Brain microvascular endothelial cell (primary cell): ENCODE data around the gene TFB2M.

Experiments
- DNase-seq: peaks from one replicate; pipeline ENCODE4 v3.0.0-alpha.2; 2020
- H3K27ac ChIP-seq: fragments of 250-450 bp; sonication (Bioruptor Pico); 2 replicates; pipeline ENCODE4 v1.5.1; 2020; ENCODE audit warnings: mild to moderate bottlenecking, moderate library complexity
- H3K27me3 ChIP-seq: fragments of 250-450 bp; sonication (Bioruptor Pico); replicated peaks from 2 replicates; pipeline ENCODE4 v1.5.1; 2020; ENCODE audit warnings: mild to moderate bottlenecking
- H3K36me3 ChIP-seq: fragments of 250-450 bp; sonication (Bioruptor Pico); replicated peaks from 2 replicates; pipeline ENCODE4 v1.5.1; 2020; ENCODE audit warnings: mild to moderate bottlenecking
- H3K4me3 ChIP-seq: 2 replicates; pipeline ENCODE4 v1.5.1; 2011; ENCODE audit warnings: low read depth, mild to moderate bottlenecking, control low read depth, low read length, moderate library complexity
- in situ Hi-C: cut with HindIII; loops from 2 replicates; pipeline ENCODE4 v1.10.0; 2017; ENCODE audit warnings: low sequenced_read_pairs, low pct_ligation_motif_present
- TF ChIP-seq, protein P1 (sequence below): IDR thresholded peaks from 2 replicates; pipeline ENCODE4 v1.5.1; 2011; ENCODE audit warnings: low read depth, mild to moderate bottlenecking, moderate library complexity, low read length, control low read depth, inconsistent platforms; ENCODE audit errors: missing control alignments

TFB2M gene

DNA sequence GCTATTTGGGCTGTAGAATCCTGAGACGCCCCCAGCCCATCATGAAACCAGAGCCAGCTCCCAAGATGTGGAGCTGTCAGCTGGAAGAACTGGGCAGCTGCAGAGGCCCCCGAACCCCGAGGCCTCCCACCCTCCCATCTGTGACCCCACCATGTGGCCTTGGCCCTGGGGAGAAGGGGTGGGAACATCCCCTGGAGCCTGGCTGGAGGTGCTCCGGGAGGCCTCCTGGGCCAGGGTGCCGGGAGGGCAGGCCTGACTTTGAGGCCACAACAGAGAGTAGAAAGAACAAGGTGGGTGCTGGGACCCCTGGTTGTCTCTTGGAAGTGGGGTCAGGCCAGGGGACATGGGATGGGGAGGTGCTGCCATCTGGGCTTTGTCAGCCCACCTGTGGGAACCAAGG, 53.0 kb downstream of the TFB2M start:
- TF ChIP-seq, protein P1, sequence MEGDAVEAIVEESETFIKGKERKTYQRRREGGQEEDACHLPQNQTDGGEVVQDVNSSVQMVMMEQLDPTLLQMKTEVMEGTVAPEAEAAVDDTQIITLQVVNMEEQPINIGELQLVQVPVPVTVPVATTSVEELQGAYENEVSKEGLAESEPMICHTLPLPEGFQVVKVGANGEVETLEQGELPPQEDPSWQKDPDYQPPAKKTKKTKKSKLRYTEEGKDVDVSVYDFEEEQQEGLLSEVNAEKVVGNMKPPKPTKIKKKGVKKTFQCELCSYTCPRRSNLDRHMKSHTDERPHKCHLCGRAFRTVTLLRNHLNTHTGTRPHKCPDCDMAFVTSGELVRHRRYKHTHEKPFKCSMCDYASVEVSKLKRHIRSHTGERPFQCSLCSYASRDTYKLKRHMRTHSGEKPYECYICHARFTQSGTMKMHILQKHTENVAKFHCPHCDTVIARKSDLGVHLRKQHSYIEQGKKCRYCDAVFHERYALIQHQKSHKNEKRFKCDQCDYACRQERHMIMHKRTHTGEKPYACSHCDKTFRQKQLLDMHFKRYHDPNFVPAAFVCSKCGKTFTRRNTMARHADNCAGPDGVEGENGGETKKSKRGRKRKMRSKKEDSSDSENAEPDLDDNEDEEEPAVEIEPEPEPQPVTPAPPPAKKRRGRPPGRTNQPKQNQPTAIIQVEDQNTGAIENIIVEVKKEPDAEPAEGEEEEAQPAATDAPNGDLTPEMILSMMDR: no peak
- H3K27me3 ChIP-seq: no peaks in the 10 kb centered on the region
- in situ Hi-C loops: no loop called here
- H3K36me3 ChIP-seq: no peaks in the 10 kb centered on the region
- H3K27ac ChIP-seq: no peak overlapping the region
- DNase-seq: no peak
- no peak overlapping the region for H3K4me3 ChIP-seq

DNA sequence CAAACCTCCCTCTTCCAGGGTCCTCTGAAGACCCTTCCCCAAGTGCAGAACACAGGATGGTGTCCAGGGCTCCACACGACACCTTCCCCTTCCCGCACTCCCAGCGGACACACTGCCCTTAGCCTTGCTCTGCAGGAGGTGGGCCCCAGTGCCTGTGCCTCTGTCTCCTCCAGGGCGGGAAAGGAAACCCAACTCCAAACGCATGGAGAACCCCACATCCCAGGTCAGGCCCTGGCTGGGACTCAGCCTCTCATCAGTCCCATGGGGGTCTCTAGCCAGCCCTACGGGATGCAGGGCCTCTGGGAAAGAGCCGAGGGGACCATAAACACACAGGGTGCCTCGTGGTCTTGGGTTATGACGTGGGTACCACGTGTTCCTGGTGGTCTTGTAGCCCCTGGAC, 53.4 kb downstream of the TFB2M start:
- no peak for DNase-seq
- in situ Hi-C loops: no loop called here
- no peaks in the 10 kb centered on the region for H3K27me3 ChIP-seq
- no peaks in the 10 kb centered on the region for H3K36me3 ChIP-seq
- H3K27ac ChIP-seq: no peak overlapping the region
- TF ChIP-seq, protein P1: no peak
- no peak overlapping the region for H3K4me3 ChIP-seq

DNA sequence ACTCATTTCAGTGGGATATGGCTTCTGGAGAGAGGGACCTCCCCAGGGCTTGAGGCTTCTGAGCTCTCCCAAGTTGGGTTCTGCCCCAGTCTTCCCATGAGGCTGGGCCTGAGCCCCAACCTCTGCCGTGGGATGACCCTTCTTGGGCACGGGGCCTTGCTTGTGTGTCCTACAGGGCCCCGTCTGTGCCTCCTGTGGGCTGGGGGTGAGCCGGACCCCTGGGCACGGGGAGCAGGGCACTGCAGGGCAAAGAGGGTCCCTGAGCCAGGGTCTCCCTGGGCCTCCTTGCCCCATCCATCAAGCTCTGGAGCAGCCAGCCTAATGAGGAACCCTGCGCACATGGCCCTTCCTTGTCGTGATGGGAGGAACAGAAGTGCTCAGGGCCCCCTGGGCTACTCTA, 53.8 kb downstream of the TFB2M start:
- H3K36me3 ChIP-seq: no peaks in the 10 kb centered on the region
- no peak overlapping the region for H3K27ac ChIP-seq
- in situ Hi-C loops: no loop called here
- no peak overlapping the region for H3K4me3 ChIP-seq
- TF ChIP-seq, protein P1: no peak
- no peak for DNase-seq
- no peaks in the 10 kb centered on the region for H3K27me3 ChIP-seq

DNA sequence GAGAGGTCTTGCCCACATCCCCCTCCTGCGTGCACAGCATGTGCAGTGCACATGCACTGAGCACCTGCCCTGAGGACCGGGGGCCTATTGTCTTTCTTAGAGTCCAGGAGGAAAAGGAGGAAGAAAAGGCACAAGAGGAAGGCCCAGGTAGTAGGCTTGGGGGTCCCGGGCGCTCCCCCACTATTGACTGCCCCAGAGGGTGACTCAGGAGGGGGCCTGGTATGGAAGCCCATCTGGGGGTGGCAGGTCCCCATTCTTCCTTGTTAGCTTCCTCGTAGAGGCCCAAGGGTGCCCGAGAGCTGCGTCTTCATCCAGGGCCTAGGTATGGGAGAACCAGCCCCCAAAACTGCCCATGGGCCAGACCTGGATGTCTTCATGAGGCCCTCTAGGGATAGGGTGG, 54.9 kb downstream of the TFB2M start:
- in situ Hi-C loops: no loop called here
- H3K27me3 ChIP-seq: no peaks in the 10 kb centered on the region

DNA sequence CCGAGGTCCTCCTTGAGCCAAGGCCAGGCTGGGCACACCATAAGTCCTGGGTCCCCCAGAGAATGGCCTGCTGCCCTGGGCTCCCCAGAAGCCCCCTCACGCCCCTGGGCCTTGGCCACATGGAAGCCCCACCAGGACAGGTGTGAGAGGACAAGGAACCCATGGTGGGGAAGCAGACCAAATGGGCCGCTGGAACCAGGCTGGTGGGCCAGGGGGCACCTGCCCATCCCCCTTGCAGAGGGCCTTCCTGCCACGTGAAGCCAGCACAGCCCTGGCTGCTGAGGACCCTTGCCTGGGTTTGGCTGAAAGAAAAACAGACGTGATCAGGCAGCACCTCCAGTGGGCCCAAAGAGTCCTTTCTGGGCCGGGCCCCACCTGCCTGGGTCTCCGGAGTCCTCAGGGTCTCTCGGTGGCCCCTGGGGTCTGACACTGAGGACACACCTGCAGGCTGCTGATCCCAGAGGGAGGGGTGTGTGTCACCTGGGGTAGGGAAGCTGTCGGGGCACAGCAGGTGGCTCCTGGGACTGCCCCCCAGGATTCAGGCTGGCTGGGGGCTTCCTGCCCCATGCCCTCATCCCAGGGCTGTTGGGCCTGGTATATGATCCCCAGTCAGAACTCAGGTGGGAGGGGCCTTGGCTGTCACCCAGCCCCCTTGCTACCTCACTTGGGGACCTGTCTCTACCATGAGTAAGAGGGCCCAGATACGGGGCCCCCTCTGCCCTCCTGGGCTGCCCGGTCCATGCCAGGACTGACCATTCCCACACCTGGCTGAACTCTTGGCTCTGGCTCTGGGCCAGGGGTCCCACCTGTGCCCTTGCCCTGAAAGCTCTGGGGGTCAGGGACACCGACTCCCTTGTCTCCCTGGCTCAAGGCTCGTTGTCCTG, 55.7 kb downstream of the TFB2M start:
- Histone ChIP-seq H3K27ac (no peak overlapping the region), H3K36me3 (no peaks in the 10 kb centered on the region), H3K4me3 (no peak overlapping the region), H3K27me3 (no peaks in the 10 kb centered on the region)
- TF ChIP-seq, protein P1: no peak
- no peak for DNase-seq
- in situ Hi-C loops: no loop called here

More for the DNA sequence above, 54.9 kb downstream of the TFB2M start:
- Histone ChIP-seq H3K27ac (no peak overlapping the region), H3K4me3 (no peak overlapping the region), H3K36me3 (no peaks in the 10 kb centered on the region)
- TF ChIP-seq, protein P1: no peak
- DNase-seq: no peak
